GM18909 (cell line): ENCODE data around the gene TMEM163.
"Not testable (repeated sequence)": the region's sequence is repeated elsewhere in the genome, so short reads cannot be mapped to it uniquely, and the experiment has no call there.

Source experiments
- ATAC-seq: cut with Tn5 transposase; IDR thresholded peaks from one replicate; pipeline ENCODE4 v1.9.1; 2021; ENCODE audit warnings: mild to moderate bottlenecking; ENCODE audit not compliant: unreplicated experiment, poor library complexity

TMEM163 gene

DNA sequence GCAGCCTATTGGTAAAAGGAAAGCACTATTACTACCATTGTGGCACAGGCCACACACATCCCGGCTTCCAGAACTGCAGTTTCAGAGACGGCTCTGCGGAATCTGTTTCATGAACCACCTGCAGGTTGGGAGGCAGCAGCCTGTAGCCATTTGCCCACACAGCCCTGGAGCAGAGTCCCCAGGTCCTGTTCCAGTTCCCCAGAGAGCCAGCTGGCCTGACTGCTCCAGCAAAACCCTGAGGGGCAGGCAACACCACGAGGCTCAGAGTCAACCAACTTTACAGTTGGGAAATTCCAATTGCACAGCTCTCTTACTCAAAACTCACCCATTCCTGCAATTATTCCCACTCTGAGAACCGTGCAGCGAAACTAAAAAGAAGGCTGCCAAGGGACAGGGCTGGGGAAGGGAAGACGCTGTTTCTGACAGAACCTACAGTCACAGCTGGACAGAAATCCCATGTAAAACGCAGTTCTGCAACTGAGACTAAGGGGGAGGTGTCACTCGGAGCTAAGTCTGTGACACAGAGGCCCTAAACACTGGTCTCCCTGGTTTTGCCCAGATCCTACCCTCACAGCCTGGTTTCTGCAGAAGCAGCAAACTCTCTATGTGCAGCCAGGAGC is 219.4 kb downstream of the TMEM163 start:
- ATAC-seq, result no peak

DNA sequence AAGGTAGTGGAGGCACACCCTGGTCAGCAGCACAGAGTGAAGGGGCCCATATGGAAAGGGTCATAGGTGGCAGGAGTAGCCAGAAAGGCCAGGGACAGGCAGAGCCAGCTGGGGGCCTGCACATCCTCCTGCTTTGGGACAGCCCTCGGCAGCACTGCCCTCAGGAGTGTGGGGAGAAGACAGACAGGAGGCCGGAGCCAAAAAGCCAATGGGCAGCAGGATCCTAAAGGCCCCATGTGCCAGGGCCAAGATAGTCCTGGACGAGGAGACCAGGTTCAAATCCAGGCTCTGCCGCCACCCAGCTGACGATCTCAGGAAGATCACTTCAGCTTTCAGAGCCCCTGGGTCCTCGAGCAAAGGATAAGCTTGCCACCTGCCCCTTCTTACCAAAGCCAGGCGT is 220.1 kb downstream of the TMEM163 start:
- no peak for ATAC-seq

DNA sequence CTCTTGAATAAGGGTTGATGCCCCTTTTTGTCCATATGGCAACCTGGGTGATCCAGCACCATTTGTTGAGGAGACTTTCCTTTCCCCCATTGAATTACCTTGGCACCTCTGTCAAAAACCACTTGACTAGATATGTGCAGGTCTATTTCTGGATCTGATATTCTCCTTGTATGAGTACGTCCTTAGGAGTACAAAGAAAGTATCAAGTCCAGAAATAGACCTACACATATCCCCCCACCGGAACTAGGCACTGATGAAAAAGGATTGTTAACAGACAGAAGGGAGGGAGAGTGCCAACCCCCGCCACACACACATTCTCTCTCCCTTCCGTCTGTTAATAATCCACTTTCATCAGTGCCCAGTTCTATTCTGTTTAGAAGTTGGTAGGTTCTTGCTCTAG is 225.0 kb downstream of the TMEM163 start:
- ATAC-seq, result no peak

DNA sequence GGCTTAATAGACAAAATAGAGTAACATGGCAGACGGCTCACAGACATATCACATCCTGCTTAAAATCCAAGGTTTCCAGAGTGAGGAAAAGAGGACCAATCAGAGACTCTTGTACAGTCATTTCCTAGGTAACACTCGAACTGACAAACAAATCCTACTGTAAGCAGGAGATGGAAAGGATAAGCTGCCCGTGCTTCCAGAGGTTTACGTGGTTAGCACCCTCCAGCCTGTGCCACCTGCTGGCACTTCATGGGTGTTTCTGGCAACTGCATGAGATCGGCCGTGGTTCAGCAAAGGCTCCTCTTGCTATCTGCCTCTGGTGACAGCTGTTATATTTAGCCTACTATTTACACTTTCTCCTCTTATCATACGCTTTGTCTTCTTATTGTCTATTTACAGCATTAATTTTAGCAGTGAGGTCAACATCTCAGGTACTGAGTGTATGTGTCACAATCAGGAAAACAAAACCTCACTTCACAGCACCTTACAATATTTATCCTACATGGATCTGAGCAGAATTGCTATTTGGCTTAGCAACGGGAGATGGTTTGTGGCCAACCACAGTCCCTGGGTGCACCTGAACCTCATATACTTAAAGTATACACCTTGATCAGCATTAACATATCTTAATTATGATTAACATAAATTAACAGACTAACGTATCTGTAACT is 226.9 kb downstream of the TMEM163 start:
- ATAC-seq, result no peak

DNA sequence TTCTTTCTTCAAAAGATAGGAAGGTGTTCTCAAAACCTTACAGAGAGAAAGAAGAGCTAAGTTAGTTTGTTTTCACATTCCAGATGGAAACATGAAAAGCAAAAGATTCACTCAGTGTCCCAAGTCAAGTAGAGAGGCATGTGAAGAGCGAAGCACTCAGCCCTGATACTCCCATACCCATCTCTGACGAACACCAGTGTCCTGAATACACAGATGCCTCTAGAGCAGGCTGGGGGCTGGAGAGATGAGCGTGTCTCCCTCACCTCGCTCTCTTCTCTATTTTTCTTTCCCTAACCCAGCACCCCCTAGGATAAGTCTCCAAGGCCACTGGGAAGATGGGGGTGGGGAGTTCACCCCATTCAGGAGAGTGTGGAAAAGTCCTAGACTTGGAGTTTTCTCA is 227.8 kb downstream of the TMEM163 start:
- ATAC-seq, result no peak

DNA sequence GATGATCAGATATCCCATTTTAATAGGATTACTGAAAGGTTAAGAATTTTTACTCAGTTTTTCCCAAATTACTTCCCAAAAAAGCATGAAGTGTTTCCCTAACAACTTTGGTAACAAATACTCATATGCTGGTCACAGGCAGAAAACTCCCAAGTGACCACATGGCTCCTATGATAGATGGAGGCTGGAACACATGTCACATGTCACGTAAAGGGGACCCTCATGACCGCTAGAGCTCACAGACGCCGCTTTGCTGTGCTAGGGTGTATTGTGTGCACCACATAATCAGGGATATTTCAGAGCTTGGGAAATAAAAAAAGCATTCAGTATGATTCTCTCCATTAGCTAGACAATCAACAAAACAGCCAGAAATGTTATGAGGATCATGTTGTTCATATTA is 228.2 kb downstream of the TMEM163 start:
- no peak for ATAC-seq

DNA sequence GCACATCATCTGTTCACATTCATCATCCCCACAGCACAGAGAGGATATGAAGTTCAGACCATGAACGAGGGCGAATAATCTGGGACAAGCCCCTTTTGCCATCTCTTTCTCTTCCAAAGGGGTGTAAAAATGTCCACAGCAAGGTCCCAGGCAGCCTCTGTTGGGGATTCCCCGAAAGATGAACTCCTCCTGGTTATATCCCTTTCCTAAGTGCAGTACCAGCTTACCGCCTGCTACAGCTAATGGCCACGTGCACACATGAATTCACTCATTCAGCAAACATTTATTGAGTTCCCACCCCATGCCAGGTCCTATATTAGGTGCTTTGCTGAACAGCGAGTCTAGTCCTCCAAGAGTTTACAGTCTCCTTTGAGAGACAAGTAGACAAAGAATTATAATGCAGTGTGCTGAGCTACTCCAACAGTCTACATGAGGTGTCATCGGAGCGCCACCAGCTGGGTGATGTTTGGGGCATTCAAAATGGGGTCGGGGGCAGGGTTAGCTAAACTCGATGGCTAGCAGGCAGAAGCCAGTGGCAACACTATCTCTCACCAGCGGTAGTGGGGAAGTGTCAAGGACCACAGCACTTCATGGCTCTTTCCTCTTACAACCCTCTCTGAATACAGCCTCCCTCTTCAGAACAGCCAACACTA is 228.9 kb downstream of the TMEM163 start:
- no peak for ATAC-seq

DNA sequence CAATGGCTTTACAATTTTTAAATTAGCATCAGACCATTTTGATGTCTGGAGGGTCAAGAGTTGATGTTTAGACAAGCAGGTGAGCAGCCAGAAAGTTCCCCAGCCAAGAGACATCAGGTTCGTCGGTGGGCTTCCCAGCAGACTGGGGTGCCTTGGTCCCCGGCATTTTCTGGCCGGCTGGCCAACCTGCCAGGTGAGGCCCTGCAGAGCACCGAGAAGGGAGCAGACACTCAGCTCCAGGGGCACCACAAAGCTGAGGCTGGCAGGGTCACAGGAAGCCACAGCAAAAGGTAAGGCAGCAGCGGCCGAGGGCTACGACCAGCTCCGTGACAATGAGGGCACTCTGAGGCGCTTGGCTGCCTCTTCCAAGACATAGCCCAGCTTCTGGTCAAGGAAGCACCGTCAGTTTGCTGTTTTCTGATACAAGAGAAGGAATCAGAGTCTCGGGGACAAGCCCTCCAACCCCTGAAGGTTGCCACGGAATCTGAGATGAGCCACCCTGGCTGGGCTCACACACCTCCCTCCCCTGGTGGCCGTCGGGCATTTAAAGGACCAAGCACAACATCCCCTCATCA is 235.9 kb downstream of the TMEM163 start:
- ATAC-seq, result no peak

DNA sequence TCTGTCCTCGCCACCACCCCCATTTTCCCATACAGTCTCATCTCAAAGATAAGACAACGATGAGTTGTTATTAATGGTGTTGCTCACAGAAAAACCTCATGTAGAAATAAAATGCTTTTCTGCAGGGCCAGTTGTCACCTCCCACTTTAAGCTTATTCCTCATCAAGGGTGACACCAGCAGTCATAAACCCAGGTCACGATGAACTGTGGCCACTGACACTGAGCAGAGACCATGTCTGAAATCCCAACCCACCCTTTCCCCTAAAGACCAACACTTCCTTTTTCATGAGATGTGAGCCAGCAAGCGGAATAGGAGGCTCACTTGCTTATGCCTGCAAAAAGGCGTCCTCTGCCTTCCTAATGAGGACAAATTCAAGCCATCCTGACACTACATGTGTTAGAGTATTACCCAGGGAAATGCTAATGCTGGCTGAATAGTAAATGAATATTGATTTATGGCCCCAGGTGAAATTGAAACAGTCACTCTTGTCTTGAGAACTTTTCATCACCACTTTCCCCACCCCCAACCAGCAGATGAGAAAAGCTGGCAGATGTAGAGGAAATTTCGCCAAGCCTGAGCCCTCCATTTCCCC is 236.6 kb downstream of the TMEM163 start:
- ATAC-seq, result no peak

DNA sequence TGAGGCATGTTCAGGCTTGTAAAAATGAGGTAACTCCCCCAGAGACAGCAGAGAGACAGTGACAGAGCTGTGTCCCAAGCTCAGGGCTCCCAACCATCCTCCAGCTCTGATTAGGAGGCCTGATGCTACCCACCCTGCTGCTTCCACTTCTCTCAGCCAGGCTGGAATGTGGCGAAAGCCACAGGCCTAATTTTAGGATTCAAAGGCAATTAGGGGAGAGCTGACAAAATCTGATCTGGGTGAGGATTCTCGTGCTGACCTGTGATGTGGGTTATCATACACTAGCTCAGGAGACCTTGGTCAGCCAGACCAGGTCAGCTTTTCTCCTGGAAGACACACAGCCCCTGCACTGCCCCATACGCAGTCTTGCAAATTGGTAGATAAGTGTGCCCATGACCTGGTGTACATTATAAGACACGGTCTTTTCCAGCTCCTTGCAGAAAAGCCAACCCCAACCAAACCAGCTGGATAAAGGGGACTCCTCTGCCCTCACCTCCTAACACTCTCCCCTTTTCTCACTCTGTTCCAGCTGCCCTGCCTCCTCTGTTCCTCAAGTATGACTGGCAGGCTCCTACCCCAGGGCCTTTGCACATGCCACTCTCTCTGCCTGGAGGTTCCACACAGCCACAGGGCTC is 239.0 kb downstream of the TMEM163 start:
- no peak for ATAC-seq

DNA sequence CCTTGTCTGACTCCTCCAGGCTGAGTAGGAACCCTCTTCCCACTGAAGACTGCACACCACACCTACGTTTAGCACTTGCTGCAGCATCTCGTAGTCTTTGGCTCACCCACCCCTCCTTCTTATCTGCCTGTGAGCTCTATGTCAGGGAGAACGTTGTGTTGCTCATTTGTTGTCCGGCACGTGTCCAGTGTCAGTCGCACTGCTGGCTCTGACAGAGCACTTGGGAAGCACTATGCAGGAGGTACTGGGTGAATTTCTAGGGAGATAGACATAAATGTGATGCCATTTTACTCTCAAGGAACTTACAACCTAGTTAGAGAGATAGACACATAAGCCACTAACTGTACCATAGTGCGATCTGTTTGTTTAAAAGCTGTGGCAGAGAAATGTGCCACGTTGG is 241.8 kb downstream of the TMEM163 start:
- ATAC-seq, result not testable (repeated sequence)

DNA sequence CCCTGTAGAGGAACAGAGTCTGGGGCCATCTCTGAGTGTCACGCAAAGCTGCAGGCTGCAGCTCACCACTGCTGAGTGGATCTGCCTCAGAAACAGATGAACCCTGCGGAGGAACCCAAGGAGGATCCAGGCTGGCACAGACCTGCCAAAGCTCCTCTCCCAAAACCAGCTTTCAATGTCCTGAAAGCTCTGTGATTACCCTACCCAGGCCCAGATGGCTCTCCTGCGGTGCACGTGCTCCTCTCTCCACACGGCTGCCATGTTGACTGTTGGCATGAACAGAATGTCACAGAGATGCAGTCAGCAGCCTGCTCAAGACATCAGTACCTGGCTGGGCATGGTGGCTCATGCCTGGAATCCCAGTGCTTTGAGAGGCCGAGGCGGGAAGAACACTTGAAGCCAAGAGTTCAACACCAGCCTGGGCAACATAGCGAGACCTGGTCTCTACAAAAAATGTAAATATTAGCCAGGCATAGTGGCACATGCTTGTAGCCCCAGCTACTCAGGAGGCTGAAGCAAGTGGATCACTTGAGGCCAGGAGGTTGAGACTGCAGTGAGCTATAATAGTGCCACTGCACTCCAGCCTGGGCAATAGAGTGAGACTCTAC is 248.1 kb downstream of the TMEM163 start:
- ATAC-seq, result no peak

DNA sequence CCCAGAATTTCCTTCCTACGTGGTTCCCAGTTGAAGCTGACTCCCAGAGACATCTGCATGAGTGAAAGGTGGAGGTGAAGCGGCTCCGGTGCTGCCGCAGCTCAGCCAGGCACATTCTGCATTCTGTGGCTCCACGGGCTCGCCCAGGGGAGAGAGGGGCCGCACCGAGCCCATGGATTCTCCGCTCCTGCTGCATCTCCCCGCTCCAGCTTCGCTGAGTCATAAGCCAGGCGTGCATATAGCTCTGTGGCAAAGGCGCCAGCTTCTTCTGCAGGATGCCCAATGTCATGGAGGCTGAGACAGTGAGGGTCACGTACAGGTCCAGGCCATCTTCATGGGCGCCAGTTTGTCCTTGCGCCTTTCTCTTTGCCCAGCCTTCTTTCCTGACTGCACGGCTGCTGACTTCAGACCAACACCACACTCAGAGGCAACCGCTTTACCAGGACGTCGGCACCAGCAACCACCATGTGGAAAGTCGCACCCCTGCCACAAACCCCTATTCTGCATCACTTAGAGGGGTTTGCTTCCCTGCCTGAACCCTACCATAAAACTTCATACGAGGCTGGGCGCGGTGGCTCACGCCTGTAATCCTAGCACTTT is 249.2 kb downstream of the TMEM163 start:
- ATAC-seq, result no peak

DNA sequence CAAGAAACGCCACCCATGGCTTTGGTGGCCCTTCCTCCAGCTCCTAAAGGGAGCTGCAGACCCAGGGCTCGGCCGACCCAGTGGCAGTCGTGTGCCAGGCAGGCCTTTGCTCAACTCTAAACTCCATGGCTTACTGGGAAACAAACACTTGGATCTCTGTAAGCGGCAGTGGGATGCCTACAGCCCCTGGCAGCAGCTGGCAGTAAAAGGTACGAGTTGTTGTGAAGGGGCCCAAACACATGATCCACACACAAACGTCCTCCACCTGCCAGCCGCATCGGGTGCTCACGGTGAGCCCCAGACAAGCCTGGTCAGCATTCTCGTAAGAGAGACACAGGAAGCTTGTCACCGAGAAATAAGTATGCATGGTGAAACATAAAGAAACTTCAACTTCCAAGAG is 250.0 kb downstream of the TMEM163 start:
- no peak for ATAC-seq

DNA sequence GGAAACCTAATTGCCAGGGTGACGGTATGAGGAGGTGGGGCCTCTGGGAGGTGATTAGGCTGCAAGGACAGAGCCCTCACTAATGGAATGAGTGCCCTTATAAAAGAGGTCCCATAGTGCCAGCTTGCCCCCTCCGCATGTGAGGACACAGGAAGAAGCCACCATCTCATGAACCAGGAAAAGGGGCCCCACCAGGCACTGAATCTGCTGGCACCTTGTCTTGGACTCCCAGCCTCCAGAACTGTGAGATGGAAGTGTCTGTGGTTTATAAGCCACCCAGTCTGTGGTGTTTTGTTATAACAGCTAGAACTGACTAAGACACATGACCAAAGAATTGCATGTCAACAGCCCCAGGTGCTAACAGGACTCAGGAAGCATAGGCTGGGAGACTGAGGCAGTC is 250.6 kb downstream of the TMEM163 start:
- ATAC-seq, result no peak

DNA sequence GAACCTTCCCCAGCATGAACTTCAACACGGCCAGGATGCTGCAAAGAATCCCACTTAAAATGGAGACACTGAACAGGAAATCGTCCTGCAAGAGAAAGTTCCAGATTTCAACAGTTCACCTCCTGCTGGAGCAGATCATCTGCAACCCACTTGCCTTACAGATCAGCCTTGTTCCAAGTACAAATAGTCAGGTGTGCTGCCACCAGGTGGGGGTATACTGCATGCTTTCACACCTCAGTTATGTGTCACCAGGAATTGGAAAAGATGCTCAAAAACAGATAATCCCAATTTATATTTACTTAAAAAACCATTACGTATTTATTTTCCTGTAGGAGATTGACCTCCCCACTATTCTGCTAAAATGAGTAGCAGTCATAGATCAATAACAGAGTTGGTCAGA is 252.7 kb downstream of the TMEM163 start:
- ATAC-seq, result no peak

DNA sequence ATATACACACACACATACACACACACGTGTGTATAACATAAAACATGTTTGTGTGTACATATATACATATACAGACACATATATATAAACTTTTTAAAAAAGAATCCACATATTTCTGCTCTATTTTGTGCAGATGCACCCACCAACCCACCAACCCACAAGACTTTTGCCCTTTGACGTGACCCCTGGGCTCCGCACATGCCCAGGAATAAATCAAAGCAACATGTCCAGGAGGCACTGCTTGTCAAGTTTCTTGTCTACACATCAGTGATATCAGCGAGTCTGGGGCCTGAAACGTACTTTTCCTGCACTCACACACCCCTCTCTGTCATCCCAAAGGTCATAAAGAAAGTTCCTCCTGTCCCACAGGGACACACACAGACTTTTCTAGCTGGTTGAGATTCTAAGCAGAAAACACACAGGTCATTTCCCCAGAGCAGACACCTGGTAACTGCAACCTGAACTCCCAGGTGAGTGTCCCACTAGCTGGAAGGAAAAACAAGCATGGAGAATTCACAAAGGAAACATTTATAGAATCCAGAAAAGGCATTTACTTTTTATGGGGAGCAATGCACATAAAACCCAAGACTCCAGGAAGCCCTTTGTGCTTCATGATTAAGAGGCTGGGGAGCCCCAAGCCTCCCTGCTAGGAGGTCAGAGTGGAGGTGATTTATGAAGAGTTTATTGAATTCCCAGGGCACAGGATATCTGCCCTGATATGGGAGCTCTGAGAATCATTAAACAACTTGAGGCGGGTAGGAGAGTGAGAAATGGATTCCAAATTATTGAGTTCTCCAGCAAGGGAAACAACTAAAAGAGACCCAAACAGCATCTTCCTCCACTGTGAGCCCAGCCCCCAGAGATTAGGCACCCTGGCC is 253.3 kb downstream of the TMEM163 start:
- no peak for ATAC-seq

DNA sequence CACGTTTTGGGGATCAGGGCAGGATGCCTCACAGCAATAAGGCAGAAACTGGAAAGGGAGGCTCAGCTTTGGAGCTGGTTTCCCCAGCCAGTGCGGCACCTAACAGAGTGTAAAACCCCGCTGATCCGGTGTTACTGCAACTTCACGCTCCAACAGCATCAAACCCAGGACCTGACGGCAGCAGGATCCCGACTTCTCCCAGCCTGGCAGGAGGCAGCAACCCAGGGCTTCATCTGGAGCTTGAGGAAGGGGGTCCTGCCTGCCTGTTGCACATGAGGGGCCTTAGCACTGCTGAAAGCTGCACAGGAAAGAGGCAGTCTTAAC is 255.1 kb downstream of the TMEM163 start:
- no peak for ATAC-seq
